ENCODE results near the gene C12orf57.

The C12orf57 gene

DNA sequence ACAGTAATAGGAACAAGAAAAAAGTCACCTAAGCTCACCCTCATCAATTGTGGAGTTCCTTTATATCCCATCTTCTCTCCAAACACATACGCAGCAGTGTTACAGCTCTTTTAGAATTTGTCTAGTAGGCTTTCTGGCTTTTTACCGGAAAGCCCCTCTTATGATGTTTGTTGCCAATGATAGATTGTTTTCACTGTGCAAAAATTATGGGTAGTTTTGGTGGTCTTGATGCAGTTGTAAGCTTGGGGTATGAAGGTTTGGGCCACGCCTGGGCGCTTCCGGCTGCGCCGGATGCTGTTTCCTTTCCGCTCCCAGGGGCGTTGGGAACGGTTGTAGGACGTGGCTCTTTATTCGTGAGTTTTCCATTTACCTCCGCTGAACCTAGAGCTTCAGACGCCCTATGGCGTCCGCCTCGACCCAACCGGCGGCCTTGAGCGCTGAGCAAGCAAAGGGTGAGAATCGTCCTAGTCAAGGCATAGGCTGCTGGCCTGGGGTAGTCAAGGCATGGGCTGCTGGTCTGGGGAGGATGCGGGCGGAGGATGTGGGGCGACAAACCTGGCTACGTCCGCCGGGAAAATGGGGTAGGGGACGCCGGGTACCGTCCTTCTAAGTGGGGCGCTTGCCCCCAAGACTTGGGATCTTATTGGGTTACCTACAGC lies at the start of gene C12orf57, which contains the start of gene RNU7-1:
Gene C12orf57, plus strand, starts transcription at position 301 of the 659 bp plus-strand sequence. Its CDS starts 100 bp downstream, at position 401.
Gene RNU7-1, plus strand, starts transcription at position 95 of the 659 bp plus-strand sequence.
- no peak for TF ChIP-seq CTCF (IDR thresholded peaks at IDR 0.05; ENCODE audit: control insufficient read depth, extremely low read depth, insufficient read depth)
- peak within 1 kb of the TSS; percentile 85 for H3K4me3 ChIP-seq (ENCODE audit: low read depth, low read length)
- DNase-seq (ENCODE audit: low read depth) = peak; percentile 65

- TF ChIP-seq CTCF (IDR thresholded peaks at IDR 0.05; ENCODE audit: control insufficient read depth, extremely low read depth, insufficient read depth) = no peak
- no peak for DNase-seq (ENCODE audit: low read depth)
- no peak overlapping the region for H3K4me3 ChIP-seq (ENCODE audit: low read depth, low read length)
Measured at GRCh38 chr12:6894321-6894720, 49.5 kb upstream of the C12orf57 start.

GRCh38 chr12:6896846-6897435 lies 46.9 kb upstream of the C12orf57 start:
- no peak overlapping the region for H3K4me3 ChIP-seq (ENCODE audit: low read depth, low read length)
- DNase-seq (ENCODE audit: low read depth) = no peak
- TF ChIP-seq CTCF (IDR thresholded peaks at IDR 0.05; ENCODE audit: control insufficient read depth, extremely low read depth, insufficient read depth) = no peak

DNA sequence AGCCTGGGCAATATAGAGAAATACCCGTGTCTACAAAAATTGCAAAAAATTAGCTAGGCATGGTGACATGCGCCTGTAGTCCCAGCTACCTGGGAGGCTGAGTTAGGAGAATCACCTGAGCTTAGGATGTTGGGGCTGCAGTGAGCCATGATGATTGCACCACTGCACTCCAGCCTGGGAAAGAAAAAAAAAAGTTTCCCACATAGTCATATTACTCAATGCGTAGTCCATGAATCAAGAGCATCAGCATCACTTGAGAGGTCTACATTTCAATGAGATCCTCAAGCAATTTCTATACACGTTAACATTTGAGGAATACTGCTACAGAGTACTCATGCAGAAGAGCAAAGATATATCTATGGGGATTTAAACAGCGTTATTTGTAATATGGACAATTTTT lies 44.4 kb upstream of the C12orf57 start:
- H3K4me3 ChIP-seq (ENCODE audit: low read depth, low read length) = no peak overlapping the region
- DNase-seq (ENCODE audit: low read depth) = no peak
- TF ChIP-seq CTCF (IDR thresholded peaks at IDR 0.05; ENCODE audit: control insufficient read depth, extremely low read depth, insufficient read depth) = no peak

DNA sequence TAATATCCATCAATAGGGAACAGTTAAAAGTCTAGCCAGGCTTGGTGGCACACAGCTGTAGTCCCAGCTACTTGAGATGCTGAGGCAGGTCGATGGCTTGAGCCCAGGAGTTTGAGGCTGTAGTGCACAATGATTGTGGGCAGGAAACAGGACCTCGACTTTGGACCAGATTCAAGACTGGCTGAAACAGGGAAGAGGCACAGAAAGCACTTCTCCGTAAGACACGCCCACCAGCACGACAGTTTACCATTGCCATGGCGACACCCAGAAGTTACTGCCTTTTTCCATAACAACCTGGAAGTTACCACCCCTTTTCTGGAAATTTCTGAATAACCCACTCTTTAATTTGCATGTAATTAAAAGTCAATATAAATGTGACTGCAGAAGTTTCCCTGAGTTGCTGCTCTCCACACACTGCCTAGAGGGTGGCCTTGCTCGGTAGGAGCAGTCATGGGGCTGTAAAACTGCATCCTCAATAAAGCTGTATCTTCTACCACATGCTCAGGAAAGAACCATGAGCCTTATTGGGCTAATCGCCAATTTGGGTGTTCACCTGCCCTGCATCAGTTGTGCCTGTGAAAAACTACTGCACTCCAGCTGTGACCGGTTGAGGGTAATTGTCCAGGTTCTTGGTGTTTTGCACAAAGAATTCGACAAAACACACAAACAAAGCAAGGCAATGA lies 43.8 kb upstream of the C12orf57 start:
- no peak for TF ChIP-seq CTCF (IDR thresholded peaks at IDR 0.05; ENCODE audit: control insufficient read depth, extremely low read depth, insufficient read depth)
- no peak for DNase-seq (ENCODE audit: low read depth)
- H3K4me3 ChIP-seq (ENCODE audit: low read depth, low read length) = no peak overlapping the region

GRCh38 chr12:6902448-6902847 lies 41.4 kb upstream of the C12orf57 start:
- no peak for DNase-seq (ENCODE audit: low read depth)
- TF ChIP-seq CTCF (IDR thresholded peaks at IDR 0.05; ENCODE audit: control insufficient read depth, extremely low read depth, insufficient read depth) = no peak
- no peak overlapping the region for H3K4me3 ChIP-seq (ENCODE audit: low read depth, low read length)
